MCF 10A (cell line): ENCODE data around the gene PRKN. TPM values are rescaled to one million over a fixed set of nuclear protein-coding genes. Genes with fewer than 3 reads are reported as not detected.

Experiments
- BruUV-seq: library from RNA; stranded (reverse); fragments of 400-500 nt; replicated peaks from 2 replicates; lab custom pipeline; 2021; lab: Mats Ljungman, UMichigan
- CTCF ChIA-PET: fragments of 300-600 bp; sonication (Branson Sonifier 250); formaldehyde crosslinking; extraction: SDS; loops from one replicate; lab custom pipeline; 2021; ENCODE audit warnings: antibody characterized with exemption, inconsistent platforms; lab: Yijun Ruan, JAX
- POLR2A ChIA-PET: fragments of 300-600, 350-650 bp; sonication (Branson Sonifier 250); formaldehyde crosslinking; extraction: SDS; loops from one replicate; lab custom pipeline; 2020; ENCODE audit warnings: antibody characterized with exemption, inconsistent platforms; lab: Yijun Ruan, JAX
- DNase-seq: peaks from one replicate; pipeline ENCODE4 v3.0.0-alpha.2; 2018; ENCODE audit not compliant: unreplicated experiment
- H3K27ac Mint-ChIP-seq: one replicate; pipeline ENCODE4 v1.8.0; 2022; ENCODE audit warnings: mild to moderate bottlenecking, low read depth, mixed read lengths; ENCODE audit not compliant: unreplicated experiment
- H3K27me3 Mint-ChIP-seq: one replicate; pipeline ENCODE4 v1.8.0; 2022; ENCODE audit warnings: mixed read lengths; ENCODE audit not compliant: insufficient read depth, unreplicated experiment
- H3K36me3 Mint-ChIP-seq: one replicate; pipeline ENCODE4 v1.8.0; 2022; ENCODE audit warnings: mild to moderate bottlenecking, moderate library complexity, mixed read lengths; ENCODE audit not compliant: insufficient read depth, unreplicated experiment
- H3K4me1 Mint-ChIP-seq: one replicate; pipeline ENCODE4 v1.8.0; 2022; ENCODE audit warnings: mixed read lengths; ENCODE audit not compliant: insufficient read depth, unreplicated experiment
- H3K4me3 Mint-ChIP-seq: one replicate; pipeline ENCODE4 v1.8.0; 2022; ENCODE audit warnings: mild to moderate bottlenecking, moderate library complexity, mixed read lengths; ENCODE audit not compliant: unreplicated experiment
- H3K9me3 Mint-ChIP-seq: one replicate; pipeline ENCODE4 v1.8.0; 2022; ENCODE audit warnings: mixed read lengths; ENCODE audit not compliant: unreplicated experiment
- intact Hi-C: fragments of 100-400 bp; cut with micrococcal nuclease; formaldehyde crosslinking; loops from 2 replicates; pipeline ENCODE4 v1.14.1; 2022
- total RNA-seq: library from RNA; stranded (reverse); gene quantifications from 2 replicates; pipeline ENCODE4 v1.2.3, GENCODE V29; 2022
- TF ChIP-seq, protein P1 (sequence below): fragments of 200-600 bp; IDR thresholded peaks from one replicate; pipeline ENCODE4 v1.8.0; 2022; ENCODE audit warnings: antibody characterized with exemption, mild to moderate bottlenecking; ENCODE audit not compliant: unreplicated experiment

Gene PRKN
- total RNA-seq, 1 experiment from 2014 or later = 2.5 TPM

DNA sequence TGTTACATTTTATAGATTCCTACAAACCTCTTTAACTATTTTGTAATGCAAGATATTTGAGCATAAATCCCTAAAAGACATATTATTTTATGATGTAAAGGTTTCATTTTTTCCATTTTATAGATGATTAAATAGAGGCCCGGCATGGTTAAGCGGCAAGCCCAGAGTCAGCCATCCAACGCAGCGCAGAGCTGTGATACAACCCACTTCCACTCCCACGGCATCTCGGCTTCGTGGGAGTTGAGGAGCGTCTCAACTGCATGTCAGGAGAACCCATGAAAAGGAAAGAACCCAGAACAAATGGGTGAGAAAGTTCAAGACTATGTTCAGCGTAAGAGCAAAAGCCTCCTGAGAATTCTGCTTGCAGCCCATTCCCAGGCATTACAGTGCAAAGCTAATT, 488.2 kb downstream of the PRKN start:
- intact Hi-C loops = no loop called here
- no peak overlapping the region for H3K27ac Mint-ChIP-seq
- no TSS peak for BruUV-seq

DNA sequence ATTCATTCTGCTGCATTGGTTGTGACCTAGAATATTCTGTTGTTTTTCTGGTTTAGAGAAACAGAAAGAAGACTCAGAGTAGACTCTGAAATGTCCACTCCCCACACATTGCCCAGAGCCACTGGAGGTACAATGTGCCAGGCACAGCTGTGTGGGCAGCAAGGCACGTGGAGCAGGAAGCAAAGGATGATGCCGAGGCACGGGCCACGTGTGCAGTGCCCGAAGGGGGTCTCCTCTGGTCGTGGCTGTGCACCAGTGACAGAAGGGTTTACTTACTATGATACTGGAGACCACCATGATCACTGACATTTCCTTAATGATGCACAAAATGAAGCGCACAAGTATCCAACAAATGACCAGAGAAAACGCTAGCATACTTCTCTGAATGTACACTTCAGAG, 488.9 kb downstream of the PRKN start:
- BruUV-seq = no TSS peak
- Mint-ChIP-seq H3K36me3 (no peaks in the 10 kb centered on the region), H3K27ac (no peak overlapping the region), H3K9me3 (no peaks in the 10 kb centered on the region), H3K4me1 (no peaks in the 10 kb centered on the region), H3K4me3 (no peak overlapping the region), H3K27me3 (no peaks in the 10 kb centered on the region)
- intact Hi-C loops = no loop called here
- DNase-seq = no peak
- POLR2A ChIA-PET = no interaction called here
- CTCF ChIA-PET = no interaction called here
- TF ChIP-seq, protein P1, sequence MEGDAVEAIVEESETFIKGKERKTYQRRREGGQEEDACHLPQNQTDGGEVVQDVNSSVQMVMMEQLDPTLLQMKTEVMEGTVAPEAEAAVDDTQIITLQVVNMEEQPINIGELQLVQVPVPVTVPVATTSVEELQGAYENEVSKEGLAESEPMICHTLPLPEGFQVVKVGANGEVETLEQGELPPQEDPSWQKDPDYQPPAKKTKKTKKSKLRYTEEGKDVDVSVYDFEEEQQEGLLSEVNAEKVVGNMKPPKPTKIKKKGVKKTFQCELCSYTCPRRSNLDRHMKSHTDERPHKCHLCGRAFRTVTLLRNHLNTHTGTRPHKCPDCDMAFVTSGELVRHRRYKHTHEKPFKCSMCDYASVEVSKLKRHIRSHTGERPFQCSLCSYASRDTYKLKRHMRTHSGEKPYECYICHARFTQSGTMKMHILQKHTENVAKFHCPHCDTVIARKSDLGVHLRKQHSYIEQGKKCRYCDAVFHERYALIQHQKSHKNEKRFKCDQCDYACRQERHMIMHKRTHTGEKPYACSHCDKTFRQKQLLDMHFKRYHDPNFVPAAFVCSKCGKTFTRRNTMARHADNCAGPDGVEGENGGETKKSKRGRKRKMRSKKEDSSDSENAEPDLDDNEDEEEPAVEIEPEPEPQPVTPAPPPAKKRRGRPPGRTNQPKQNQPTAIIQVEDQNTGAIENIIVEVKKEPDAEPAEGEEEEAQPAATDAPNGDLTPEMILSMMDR = no peak

More for the DNA sequence above, 488.2 kb downstream of the PRKN start:
- POLR2A ChIA-PET = no interaction called here
- Mint-ChIP-seq H3K4me3 (no peak overlapping the region), H3K9me3 (no peaks in the 10 kb centered on the region), H3K36me3 (no peaks in the 10 kb centered on the region), H3K4me1 (no peaks in the 10 kb centered on the region), H3K27me3 (no peaks in the 10 kb centered on the region)
- CTCF ChIA-PET = no interaction called here
- TF ChIP-seq, protein P1 = no peak
- DNase-seq = no peak

- no peaks in the 10 kb centered on the region for H3K4me1 Mint-ChIP-seq
- intact Hi-C loops = no loop called here
- no peaks in the 10 kb centered on the region for H3K36me3 Mint-ChIP-seq
- no peak overlapping the region for H3K27ac Mint-ChIP-seq
- TF ChIP-seq, protein P1 = no peak
- no peak for DNase-seq
- ChIA-PET POLR2A (no interaction called here), CTCF (no interaction called here)
- no peaks in the 10 kb centered on the region for H3K9me3 Mint-ChIP-seq
- no peak overlapping the region for H3K4me3 Mint-ChIP-seq
- no peaks in the 10 kb centered on the region for H3K27me3 Mint-ChIP-seq
- no TSS peak for BruUV-seq
Measured at GRCh38 chr6:162237331-162237730, 490.2 kb downstream of the PRKN start.

GRCh38 chr6:162234631-162235030, 492.9 kb downstream of the PRKN start:
- no TSS peak for BruUV-seq
- Mint-ChIP-seq H3K36me3 (no peaks in the 10 kb centered on the region), H3K9me3 (no peaks in the 10 kb centered on the region), H3K4me1 (no peaks in the 10 kb centered on the region), H3K27ac (no peak overlapping the region), H3K27me3 (no peaks in the 10 kb centered on the region), H3K4me3 (no peak overlapping the region)
- ChIA-PET CTCF (interaction anchor here (0.6 kb wide), 1 partner anchor 211 kb away, joined by 3 read pairs; no protein-coding TSS in a partner anchor), POLR2A (interaction anchor here (0.7 to 1.0 kb wide), 2 partner anchors 22 to 312 kb away, joined by 3 read pairs; no protein-coding TSS in a partner anchor)
- intact Hi-C loops = no loop called here
- TF ChIP-seq, protein P1 = no peak
- no peak for DNase-seq
